Caco-2 (cell line): ENCODE results near the gene TMPRSS7. TPM values are rescaled to one million over a fixed set of nuclear protein-coding genes. Genes with fewer than 3 reads are reported as not detected.

Experiments used
- microRNA-seq: library from miRNA; unstranded; fragments of <30 nt; microRNA quantifications from one replicate; pipeline ENCODE4 v1.2.0, GENCODE V29; 2022
- total RNA-seq: library from RNA; stranded (reverse); gene quantifications from 2 replicates; pipeline ENCODE4 v1.2.3, GENCODE V29; 2022

TMPRSS7 gene
- total RNA-seq, 1 experiment from 2014 or later: 0.36 TPM

Small RNAs within 50 kb of the gene (microRNA-seq; reads per million reads assigned to microRNA genes)
- gene MIR567: not detected

Other genes with a start within 250 kb of the TMPRSS7 start
- 59.9 and 60.5 TPM in 2 replicates for gene PHLDB2, start 175.5 kb upstream of the TMPRSS7 start, total RNA-seq
- gene ABHD10, start 55.7 kb upstream of the TMPRSS7 start, total RNA-seq: 37.0 and 41.8 TPM in 2 replicates
- gene TAGLN3, start 35.8 kb upstream of the TMPRSS7 start, total RNA-seq: not detected in 2 replicates
- 52.4 and 64.5 TPM in 2 replicates for gene C3orf52, start 51.7 kb downstream of the TMPRSS7 start, total RNA-seq
- not detected in 2 replicates for gene GCSAM, start 98.5 kb downstream of the TMPRSS7 start, total RNA-seq